K562 (cell line): Measurements from ENCODE around the gene GPR89A. TPM values are rescaled to one million over a fixed set of nuclear protein-coding genes. Genes with fewer than 3 reads are reported as not detected.
"Not testable (repeated sequence)": the region's sequence is repeated elsewhere in the genome, so short reads cannot be mapped to it uniquely, and the experiment has no call there.

Source experiments
- ATAC-seq: fragments of 200-7000 bp; cut with Tn5 transposase; 3 replicates; pipeline ENCODE4 v1.9.1; 2020; ENCODE audit warnings: moderate library complexity
- BruUV-seq: library from RNA; stranded (reverse); fragments of 400-500 nt; replicated peaks from 2 replicates; lab custom pipeline; 2021; lab: Mats Ljungman, UMichigan
- CTCF ChIA-PET: fragments of 300-600 bp; formaldehyde crosslinking; extraction: SDS; loops from one replicate; lab custom pipeline; 2021; ENCODE audit warnings: low intra/inter-chr PET ratio; lab: Yijun Ruan, JAX
- POLR2A ChIA-PET: fragments of 300-600, 350-650 bp; sonication (Branson Sonifier 250); formaldehyde crosslinking; extraction: SDS; loops from one replicate; lab custom pipeline; 2021; ENCODE audit warnings: antibody characterized with exemption, inconsistent platforms; lab: Yijun Ruan, JAX
- DNase-seq, 4 experiments: peaks; one replicate each; pipeline versions ENCODE4 v3.0.0 to v3.0.0-alpha.2; 2011 to 2018; ENCODE audit warnings: low spot score in 3 of 4, mixed read lengths in 3 of 4; ENCODE audit errors: extremely low read depth in 1 of 4
- FAIRE-seq: peaks from 2 replicates; lab custom pipeline; 2011; peaks lifted over from hg19 to GRCh38; lab: Jason Lieb, UNC
- H2AFZ ChIP-seq: 2 replicates; pipeline ENCODE4 v1.6.0; 2011; ENCODE audit warnings: low read depth, low read length, control low read depth, inconsistent platforms
- H3K27ac ChIP-seq: fragments of 200-600 bp; 3 replicates; pipeline ENCODE4 v1.8.0; 2011; ENCODE audit warnings: low read depth, mild to moderate bottlenecking, control low read depth, inconsistent platforms, low read length, moderate library complexity, mixed read lengths; ENCODE audit errors: extremely low read depth
- H3K27me3 ChIP-seq, 2 experiments: fragments of 300-600 bp in 1 of 2; 2 replicates in 1 of 2; 3 replicates in 1 of 2; pipeline versions ENCODE4 v1.6.0 to v1.8.0; 2011; ENCODE audit warnings: inconsistent platforms in 2 of 2, low read length in 2 of 2, mild to moderate bottlenecking in 1 of 2, mixed read lengths in 1 of 2, moderate library complexity in 1 of 2; ENCODE audit not compliant: control insufficient read depth in 2 of 2, insufficient read depth in 2 of 2
- H3K36me3 ChIP-seq: fragments of 300-600 bp; 3 replicates; pipeline ENCODE4 v1.8.0; 2011; ENCODE audit warnings: mild to moderate bottlenecking, low read length, inconsistent platforms; ENCODE audit not compliant: control insufficient read depth, insufficient read depth
- H3K4me1 ChIP-seq, 2 experiments: fragments of 200-600 bp in 1 of 2; replicated peaks in 1 of 2; 2 replicates in 1 of 2; 3 replicates in 1 of 2; pipeline versions ENCODE4 v1.5.1 to v1.8.0; 2011; ENCODE audit warnings: inconsistent platforms in 2 of 2, low read length in 2 of 2, mild to moderate bottlenecking in 1 of 2, mixed read lengths in 1 of 2, moderate library complexity in 1 of 2; ENCODE audit not compliant: control insufficient read depth in 2 of 2, insufficient read depth in 2 of 2
- H3K4me2 ChIP-seq: 2 replicates; pipeline ENCODE4 v1.6.1; 2011; ENCODE audit warnings: low read length, control low read depth, inconsistent platforms, mixed read lengths; ENCODE audit not compliant: insufficient read depth
- H3K4me3 ChIP-seq: fragments of 200-600 bp; sonication (generic), shearing (Covaris generic); 2 replicates; pipeline ENCODE4 v1.5.1; 2016; ENCODE audit warnings: control low read depth, inconsistent platforms
- H3K79me2 ChIP-seq: fragments of 200-600 bp; 3 replicates; pipeline ENCODE4 v1.8.0; 2011; ENCODE audit warnings: low read length, inconsistent platforms; ENCODE audit not compliant: control insufficient read depth, insufficient read depth
- H3K9ac ChIP-seq, 2 experiments: 2 replicates each; pipeline versions ENCODE4 v1.6.0 to v1.6.1; 2011; ENCODE audit warnings: low read depth in 2 of 2, low read length in 2 of 2, control low read depth in 1 of 2, inconsistent platforms in 1 of 2, mild to moderate bottlenecking in 1 of 2, mixed read lengths in 1 of 2; ENCODE audit not compliant: insufficient read depth in 1 of 2
- H3K9me1 ChIP-seq: one replicate; pipeline ENCODE4 v1.6.0; 2011; ENCODE audit warnings: inconsistent platforms, mild to moderate bottlenecking, low read length, moderate library complexity; ENCODE audit not compliant: control insufficient read depth, insufficient read depth
- H3K9me3 ChIP-seq: replicated peaks from 2 replicates; pipeline ENCODE4 v1.5.1; 2011; ENCODE audit warnings: low read depth, low read length, inconsistent platforms; ENCODE audit not compliant: control insufficient read depth, insufficient read depth
- H4K20me1 ChIP-seq: replicated peaks from 2 replicates; pipeline ENCODE4 v1.6.1; 2011; ENCODE audit warnings: low read length, inconsistent platforms, mixed read lengths; ENCODE audit not compliant: control insufficient read depth, insufficient read depth
- WGBS: fragments of 100-300 bp; shearing (Covaris generic); methylation state at CpG from one replicate; pipeline ENCODE4 v1.1.6; 2016; ENCODE audit warnings: low coverage, mixed read lengths; ENCODE audit not compliant: insufficient coverage; ENCODE audit errors: missing lambda C conversion rate; 5-methylcytosine and 5-hydroxymethylcytosine counted together
- in situ Hi-C: fragments of 300-500 bp; cut with MboI; formaldehyde crosslinking; loops from 4 replicates; pipeline ENCODE4 v1.15.0; 2018; ENCODE audit warnings: inconsistent platforms, mixed read lengths
- intact Hi-C: fragments of 100-400 bp; cut with micrococcal nuclease; formaldehyde crosslinking; loops from 2 replicates; pipeline ENCODE4 v1.14.2; 2022
- polyA plus RNA-seq, 8 experiments: library from polyadenylated mRNA; depleted of rRNA in 4 of 8; stranded (reverse) in 5 of 8; unstranded in 3 of 8; fragments of >200 nt; fragmentation: Nextera tagmentation in 2 of 8; fragmentation: Illumina TruSeq in 1 of 8; extraction: Ambion mirVana in 2 of 8; extraction: Trizol in 1 of 8; gene quantifications; 2 replicates each; pipeline versions ENCODE4 v1.2.1 to v1.2.3, GENCODE V29; 2011 to 2014; ENCODE audit warnings: inconsistent platforms in 1 of 8, missing spikeins in 1 of 8
- total RNA-seq, 7 experiments: library from RNA; depleted of rRNA in 6 of 7; stranded (reverse); fragments of >200 nt in 6 of 7; fragmentation: Illumina TruSeq in 2 of 7; extraction: Trizol in 2 of 7; gene quantifications; 2 replicates each; pipeline versions ENCODE4 v1.2.1 to v1.2.3, GENCODE V29; 2011 to 2021; ENCODE audit warnings: low replicate concordance in 1 of 7

Gene GPR89A
- total and polyA plus RNA-seq, 9 of the 15 experiments (the other 6 are each of a cell fraction or from before 2014, with no cell fraction given): 23.0 to 63.4 (median 37.4) TPM

- H3K4me1 ChIP-seq, H3K4me2 ChIP-seq, H4K20me1 ChIP-seq, CTCF ChIA-PET, POLR2A ChIA-PET, in situ Hi-C loops, H3K9ac ChIP-seq, BruUV-seq, FAIRE-seq, H3K9me3 ChIP-seq, H3K9me1 ChIP-seq, DNase-seq, H3K27me3 ChIP-seq, H2AFZ ChIP-seq, H3K36me3 ChIP-seq, intact Hi-C loops, H3K4me3 ChIP-seq, H3K79me2 ChIP-seq, H3K27ac ChIP-seq, ATAC-seq: not testable (repeated sequence)
- no CpG with 5 or more reads among the region's 1 CpG for WGBS
Observed at GRCh38 chr1:145636237-145636636, 28.4 kb downstream of the GPR89A start.

GRCh38 chr1:145641886-145642285 lies 34.1 kb downstream of the GPR89A start:
- H3K9me1 ChIP-seq, H2AFZ ChIP-seq, H3K9ac ChIP-seq, H3K4me1 ChIP-seq, H3K36me3 ChIP-seq, DNase-seq, in situ Hi-C loops, H3K79me2 ChIP-seq, CTCF ChIA-PET, BruUV-seq, POLR2A ChIA-PET, H3K27me3 ChIP-seq, H4K20me1 ChIP-seq, H3K4me3 ChIP-seq, intact Hi-C loops, H3K27ac ChIP-seq, ATAC-seq, FAIRE-seq, H3K4me2 ChIP-seq, H3K9me3 ChIP-seq: not testable (repeated sequence)
- WGBS: 100% methylated on average over 1 of the region's 2 CpGs

GRCh38 chr1:145643990-145644389 lies 36.2 kb downstream of the GPR89A start:
- H2AFZ ChIP-seq, H3K9me3 ChIP-seq, BruUV-seq, CTCF ChIA-PET, H3K27me3 ChIP-seq, in situ Hi-C loops, H3K36me3 ChIP-seq, H3K4me2 ChIP-seq, DNase-seq, FAIRE-seq, H3K4me3 ChIP-seq, H3K79me2 ChIP-seq, H3K27ac ChIP-seq, intact Hi-C loops, H4K20me1 ChIP-seq, H3K9me1 ChIP-seq, ATAC-seq, H3K4me1 ChIP-seq, POLR2A ChIA-PET, H3K9ac ChIP-seq: not testable (repeated sequence)
- WGBS: no CpG with 5 or more reads among the region's 1 CpG

- H3K9ac ChIP-seq, H3K4me3 ChIP-seq, BruUV-seq, H3K36me3 ChIP-seq, H3K9me3 ChIP-seq, in situ Hi-C loops, intact Hi-C loops, POLR2A ChIA-PET, H2AFZ ChIP-seq, H3K27ac ChIP-seq, H3K79me2 ChIP-seq, H3K4me2 ChIP-seq, H3K9me1 ChIP-seq, CTCF ChIA-PET, H4K20me1 ChIP-seq, H3K27me3 ChIP-seq, H3K4me1 ChIP-seq, ATAC-seq, DNase-seq, FAIRE-seq: not testable (repeated sequence)
- WGBS: 86% methylated on average over 2 of the region's 7 CpGs
Observed at GRCh38 chr1:145656245-145656943, 48.6 kb downstream of the GPR89A start.
